NCI-H187 (cell line): ENCODE results near the gene MAN2A2.
A peak's percentile ranks its signal among the peaks of the same experiment; 100 is the strongest.

Source experiments
- DNase-seq, 2 experiments: peaks; one replicate each; lab custom pipeline; 2025; lab: John Stamatoyannopoulos, UW

The MAN2A2 gene

GRCh38 chr15:90946941-90947576, 44.0 kb downstream of the MAN2A2 start:
- DNase-seq = no peak

GRCh38 chr15:90947577-90948357, 44.7 kb downstream of the MAN2A2 start:
- no peak for DNase-seq

GRCh38 chr15:90948506-90948905, 45.4 kb downstream of the MAN2A2 start:
- DNase-seq = no peak

- DNase-seq = no peak
These were observed 47.0 kb downstream of the MAN2A2 start for GRCh38 chr15:90949979-90950675.

GRCh38 chr15:90950676-90951075, 47.6 kb downstream of the MAN2A2 start:
- no peak for DNase-seq

- no peak for DNase-seq
These were observed 50.0 kb downstream of the MAN2A2 start for GRCh38 chr15:90952901-90953677.

- no peak for DNase-seq
These were observed 51.0 kb downstream of the MAN2A2 start for GRCh38 chr15:90953947-90954711.

GRCh38 chr15:90954712-90955623, 51.9 kb downstream of the MAN2A2 start, which contains the start of gene RCCD1:
Gene RCCD1, plus strand, starts transcription at chr15:90954884. Its CDS starts 1,851 bp downstream, at chr15:90956735.
- peak; percentile 70 to 81 for DNase-seq

- peak in 1 of 2 experiments; percentile 11 for DNase-seq
These were observed 52.6 kb downstream of the MAN2A2 start for GRCh38 chr15:90955624-90956273.

GRCh38 chr15:90956274-90957030, 53.4 kb downstream of the MAN2A2 start:
- DNase-seq = peak; percentile 49 to 80

- DNase-seq = peak in 1 of 2 experiments; percentile 18
These were observed 54.1 kb downstream of the MAN2A2 start for GRCh38 chr15:90957031-90957790.

GRCh38 chr15:90957791-90958190, 54.7 kb downstream of the MAN2A2 start:
- DNase-seq = no peak

GRCh38 chr15:90959028-90959595, 56.0 kb downstream of the MAN2A2 start:
- DNase-seq = no peak

- no peak for DNase-seq
These were observed 56.8 kb downstream of the MAN2A2 start for GRCh38 chr15:90959894-90960293.

- DNase-seq = no peak
These were observed 57.4 kb downstream of the MAN2A2 start for GRCh38 chr15:90960298-90961091.

- no peak for DNase-seq
These were observed 58.9 kb downstream of the MAN2A2 start for GRCh38 chr15:90962021-90962420.

GRCh38 chr15:90966262-90966661, 63.2 kb downstream of the MAN2A2 start:
- no peak for DNase-seq
